Neutrophil (primary cell): Measurements from ENCODE around the gene DIS3L2.
"Not testable (repeated sequence)": the region's sequence is repeated elsewhere in the genome, so short reads cannot be mapped to it uniquely, and the experiment has no call there.

Source experiments
- H3K27ac ChIP-seq: fragments of 200-600 bp; sonication (generic); 2 replicates; pipeline ENCODE4 v1.5.1; 2016; ENCODE audit warnings: mild to moderate bottlenecking, moderate library complexity
- H3K27me3 ChIP-seq: fragments of 200-600 bp; sonication (generic); 2 replicates; pipeline ENCODE4 v1.6.0; 2016; ENCODE audit warnings: mild to moderate bottlenecking
- H3K36me3 ChIP-seq: fragments of 200-600 bp; sonication (generic); 2 replicates; pipeline ENCODE4 v1.5.1; 2017
- H3K4me1 ChIP-seq, 2 experiments: fragments of 200-600 bp in 1 of 2; sonication (generic) in 1 of 2; 1 replicate in 1 of 2; 2 replicates in 1 of 2; pipeline versions ENCODE4 v1.5.1 to v1.6.1; 2013 to 2016; ENCODE audit warnings: low read depth in 1 of 2, low read length in 1 of 2, mild to moderate bottlenecking in 1 of 2, moderate library complexity in 1 of 2; ENCODE audit not compliant: control insufficient read depth in 1 of 2, insufficient read depth in 1 of 2
- H3K4me3 ChIP-seq, 2 experiments: fragments of 200-600 bp in 1 of 2; sonication (generic) in 1 of 2; 1 replicate in 1 of 2; 2 replicates in 1 of 2; pipeline ENCODE4 v1.5.1; 2013 to 2016; ENCODE audit warnings: low read depth in 1 of 2, low read length in 1 of 2, mild to moderate bottlenecking in 1 of 2, moderate library complexity in 1 of 2
- H3K9me3 ChIP-seq: fragments of 200-600 bp; sonication (generic); 2 replicates; pipeline ENCODE4 v1.5.1; 2016
- CTCF ChIP-seq: fragments of 200-600 bp; sonication (generic); IDR thresholded peaks from 2 replicates; pipeline ENCODE4 v1.5.1; 2016; ENCODE audit warnings: antibody characterized with exemption

The DIS3L2 gene

DNA sequence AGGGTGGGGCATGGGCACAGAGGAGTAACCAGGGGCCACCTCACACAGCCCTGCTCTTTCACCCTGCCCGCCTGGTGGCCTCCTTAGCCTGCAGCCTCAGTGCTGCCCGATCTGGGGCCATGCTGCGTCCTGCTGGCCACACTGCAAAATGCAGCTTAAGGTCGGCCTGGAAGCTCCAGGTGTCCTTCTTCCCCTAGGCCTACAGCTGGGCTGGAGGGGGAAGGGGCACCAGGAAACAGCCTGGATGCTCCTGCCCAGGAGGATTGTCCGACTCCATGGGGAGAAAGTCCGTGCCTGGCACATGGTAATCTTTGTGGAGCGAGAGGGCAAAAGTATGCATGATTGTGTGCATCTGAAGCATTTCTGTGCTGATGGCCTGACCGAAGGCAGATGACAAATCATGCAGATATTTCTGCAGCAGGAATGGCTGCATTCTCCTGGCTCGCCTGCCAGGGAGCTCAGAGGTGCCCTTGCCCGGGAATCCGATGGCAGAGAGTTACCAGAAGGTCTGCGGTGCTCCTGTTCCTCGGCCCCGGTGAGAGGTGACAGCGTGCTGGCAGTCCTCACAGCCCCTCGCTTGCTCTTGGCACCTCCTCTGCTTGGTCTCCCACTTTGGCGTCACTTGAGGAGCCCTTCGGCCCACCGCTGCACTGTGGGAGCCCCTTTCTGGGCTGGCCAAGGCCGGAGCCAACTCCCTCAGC, 404.3 kb downstream of the DIS3L2 start:
- no peaks in the 10 kb centered on the region for H3K36me3 ChIP-seq
- H3K9me3 ChIP-seq, result no peaks in the 10 kb centered on the region
- no peak overlapping the region for H3K27ac ChIP-seq
- no peak overlapping the region for H3K4me3 ChIP-seq
- H3K27me3 ChIP-seq, result peaks cover 15% of the 10 kb centered on the region
- TF ChIP-seq CTCF, result no peak
- peaks cover 4 to 5% of the 10 kb centered on the region in 2 experiments for H3K4me1 ChIP-seq

DNA sequence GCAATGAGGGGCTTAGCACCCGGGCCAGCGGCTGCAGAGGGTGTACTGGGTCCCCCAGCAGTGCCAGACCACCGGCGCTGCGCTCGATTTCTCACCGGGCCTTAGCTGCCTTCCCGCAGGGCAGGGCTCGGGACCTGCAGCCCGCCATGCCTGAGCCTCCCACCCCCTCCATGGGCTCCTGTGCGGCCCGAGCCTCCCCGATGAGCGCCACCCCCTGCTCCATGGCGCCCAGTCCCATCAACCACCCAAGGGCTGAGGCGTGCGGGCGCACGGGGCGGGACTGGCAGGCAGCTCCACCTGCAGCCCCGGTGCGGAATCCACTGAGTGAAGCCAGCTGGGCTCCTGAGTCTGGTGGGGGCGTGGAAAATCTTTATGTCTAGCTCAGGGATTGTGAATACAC, 404.9 kb downstream of the DIS3L2 start:
- H3K4me1 ChIP-seq, H3K27ac ChIP-seq, H3K9me3 ChIP-seq, H3K36me3 ChIP-seq, H3K4me3 ChIP-seq: not testable (repeated sequence)
- H3K27me3 ChIP-seq, result peaks cover 15% of the 10 kb centered on the region

- Histone ChIP-seq H3K4me1 (peaks cover 4 to 5% of the 10 kb centered on the region in 2 experiments), H3K4me3 (no peak overlapping the region), H3K27me3 (peaks cover 15% of the 10 kb centered on the region), H3K27ac (no peak overlapping the region), H3K9me3 (no peaks in the 10 kb centered on the region), H3K36me3 (no peaks in the 10 kb centered on the region)
- no peak for TF ChIP-seq CTCF
Measured at GRCh38 chr2:232367016-232367415, 405.5 kb downstream of the DIS3L2 start.

DNA sequence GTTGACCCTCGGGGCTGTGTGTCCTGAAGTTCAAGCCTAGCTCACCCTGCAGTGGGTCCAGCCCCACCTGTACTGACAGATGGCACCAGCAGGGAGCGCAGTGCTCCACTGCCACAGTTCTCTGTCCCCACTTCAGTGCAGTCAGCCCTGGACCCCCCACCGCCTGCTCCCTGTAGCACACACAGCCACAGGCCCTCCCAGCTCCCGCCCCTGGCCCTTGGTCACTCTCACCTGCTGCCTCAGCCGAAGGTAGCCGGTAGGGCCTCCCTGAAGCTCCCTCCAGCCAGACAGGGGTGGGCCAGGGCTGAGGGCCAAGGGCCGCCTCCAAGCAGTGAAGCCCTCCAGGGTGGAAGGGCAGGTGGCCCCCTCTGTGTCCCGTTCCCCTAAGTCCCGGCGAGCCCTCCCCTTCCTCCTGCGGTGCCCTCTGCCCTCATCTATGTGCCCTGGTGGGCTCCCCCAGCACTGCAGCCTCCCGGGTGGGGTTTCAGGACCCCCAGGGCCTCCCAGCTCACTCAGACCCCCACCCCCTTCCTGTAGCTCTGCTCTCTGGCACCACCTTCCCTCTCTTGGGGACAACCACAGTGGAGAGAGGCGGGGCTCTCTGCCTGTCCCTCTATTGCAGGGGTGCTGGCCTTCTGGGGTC, 406.2 kb downstream of the DIS3L2 start:
- no peaks in the 10 kb centered on the region for H3K36me3 ChIP-seq
- peaks cover 4 to 5% of the 10 kb centered on the region in 2 experiments for H3K4me1 ChIP-seq
- peaks cover 15% of the 10 kb centered on the region for H3K27me3 ChIP-seq
- no peak overlapping the region for H3K4me3 ChIP-seq
- TF ChIP-seq CTCF, result no peak
- H3K9me3 ChIP-seq, result no peaks in the 10 kb centered on the region
- no peak overlapping the region for H3K27ac ChIP-seq

DNA sequence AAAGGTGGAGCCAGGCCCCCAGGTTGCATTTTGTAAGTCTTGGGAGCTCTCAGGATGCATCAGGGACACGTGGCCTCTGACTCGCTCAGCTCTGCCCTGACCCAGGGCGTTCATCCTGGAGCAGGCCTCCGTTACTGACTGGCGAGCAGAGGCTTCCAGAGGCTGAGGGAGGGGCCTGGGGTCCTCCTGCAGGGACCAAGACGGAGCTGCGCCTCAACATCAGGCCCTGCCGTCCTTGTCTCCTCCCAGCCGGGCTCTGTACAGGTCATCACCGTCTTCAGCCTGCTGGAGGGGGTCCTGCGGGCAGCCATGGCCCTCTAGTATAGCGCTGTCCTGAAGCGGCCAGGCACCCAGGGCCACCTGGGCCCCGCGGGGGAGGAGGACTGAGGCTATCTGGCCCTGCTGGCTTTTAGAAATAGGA, 406.8 kb downstream of the DIS3L2 start:
- peaks cover 4 to 5% of the 10 kb centered on the region in 2 experiments for H3K4me1 ChIP-seq
- H3K27ac ChIP-seq, result no peak overlapping the region
- TF ChIP-seq CTCF, result no peak
- no peaks in the 10 kb centered on the region for H3K9me3 ChIP-seq
- no peak overlapping the region for H3K4me3 ChIP-seq
- peaks cover 15% of the 10 kb centered on the region for H3K27me3 ChIP-seq
- H3K36me3 ChIP-seq, result no peaks in the 10 kb centered on the region
